HEK293 (cell line): Measurements from ENCODE around the gene PDP2.

ENCODE experiments used
- CTCF ChIA-PET: fragments of 350-600 bp; formaldehyde crosslinking; extraction: SDS; loops from one replicate; lab custom pipeline; 2021; ENCODE audit warnings: antibody characterized with exemption; lab: Yijun Ruan, JAX
- POLR2A ChIA-PET: fragments of 300-600 bp; formaldehyde crosslinking; extraction: SDS; loops from one replicate; lab custom pipeline; 2020; ENCODE audit warnings: antibody characterized with exemption, inconsistent platforms; lab: Yijun Ruan, JAX
- H3K27ac ChIP-seq: fragments of 200-500 bp; sonication (Bioruptor generic); 2 replicates; pipeline ENCODE4 v1.5.1; 2014; ENCODE audit warnings: low read depth, low read length, control low read depth, inconsistent platforms; ENCODE audit errors: extremely low read depth
- H3K36me3 ChIP-seq, 2 experiments: fragments of 200-500 bp in 1 of 2; sonication (Bioruptor generic) in 1 of 2; 1 replicate in 1 of 2; 2 replicates in 1 of 2; pipeline ENCODE4 v1.5.1; 2014 to 2017; ENCODE audit warnings: inconsistent platforms in 2 of 2, low read length in 2 of 2; ENCODE audit not compliant: control insufficient read depth in 2 of 2, insufficient read depth in 1 of 2
- H3K4me1 ChIP-seq: fragments of 200-500 bp; sonication (Bioruptor generic); 2 replicates; pipeline ENCODE4 v1.5.1; 2014; ENCODE audit warnings: mild to moderate bottlenecking, low read length, inconsistent platforms; ENCODE audit not compliant: control insufficient read depth, insufficient read depth
- H3K4me3 ChIP-seq: 2 replicates; pipeline ENCODE4 v1.5.1; 2011; ENCODE audit warnings: low read depth, mild to moderate bottlenecking, control low read depth, low read length, moderate library complexity
- H3K9me3 ChIP-seq: fragments of 200-500 bp; sonication (Bioruptor generic); 2 replicates; pipeline ENCODE4 v1.5.1; 2014; ENCODE audit warnings: low read depth, low read length, inconsistent platforms; ENCODE audit not compliant: control insufficient read depth, insufficient read depth
- PRDM2 ChIP-seq: fragments of 450-650 bp; formaldehyde crosslinking; IDR thresholded peaks from 2 replicates; pipeline ENCODE4 v1.5.1; 2016; ENCODE audit warnings: missing biosample characterization, missing genetic modification characterization, borderline replicate concordance
- ZBTB6 ChIP-seq: fragments of 450-650 bp; formaldehyde crosslinking; IDR thresholded peaks from 2 replicates; pipeline ENCODE4 v1.5.1; 2017; ENCODE audit warnings: missing biosample characterization, missing genetic modification characterization
- ZBTB7A ChIP-seq: fragments of 450-650 bp; formaldehyde crosslinking; IDR thresholded peaks from 2 replicates; pipeline ENCODE4 v1.5.1; 2016; ENCODE audit warnings: low read depth, missing biosample characterization, missing genetic modification characterization
- ZNF155 ChIP-seq: fragments of 450-650 bp; formaldehyde crosslinking; IDR thresholded peaks from 2 replicates; pipeline ENCODE4 v1.5.1; 2016; ENCODE audit warnings: missing biosample characterization, missing genetic modification characterization
- ZNF645 ChIP-seq: fragments of 450-650 bp; formaldehyde crosslinking; IDR thresholded peaks from 2 replicates; pipeline ENCODE4; 2016; ENCODE audit warnings: missing biosample characterization, missing genetic modification characterization

PDP2 gene

GRCh38 chr16:66920924-66921680, 40.8 kb downstream of the PDP2 start:
- CTCF ChIA-PET, result interaction anchor here (15.1 kb wide), 1 partner anchor 22 kb away, joined by 268 read pairs; no protein-coding TSS in a partner anchor
- POLR2A ChIA-PET, result interaction anchor here (1.5 kb wide), 1 partner anchor 7 kb away, joined by 5 read pairs; no protein-coding TSS in a partner anchor

More at GRCh38 chr16:66920924-66921680, 40.8 kb downstream of the PDP2 start:
- no peaks in the 10 kb centered on the region for H3K36me3 ChIP-seq
- no peaks in the 10 kb centered on the region for H3K4me1 ChIP-seq
- H3K9me3 ChIP-seq, result no peaks in the 10 kb centered on the region
- no peak overlapping the region for H3K27ac ChIP-seq
- no peak overlapping the region for H3K4me3 ChIP-seq
- TF ChIP-seq ZBTB7A (tag by site-specific recombination), result no peak
- TF ChIP-seq ZNF155 (tag by site-specific recombination), result no peak
- no peak for TF ChIP-seq PRDM2 (tag by site-specific recombination)
- no peak for TF ChIP-seq ZBTB6 (tag by site-specific recombination)
- TF ChIP-seq ZNF645 (tag by site-specific recombination), result no peak
